ENCODE data around the gene IFT81. TPM values are rescaled to one million over a fixed set of nuclear protein-coding genes. Genes with fewer than 3 reads are reported as not detected.

The IFT81 gene
- total and polyA plus RNA-seq, 2 experiments from 2014 or later, result 17.5 to 22.3 TPM

- TF ChIP-seq ZNF462 (CRISPR knock-in tag; IDR thresholded peaks at IDR 0.05), result no peak
- TF ChIP-seq ZNF114 (CRISPR knock-in tag; IDR thresholded peaks at IDR 0.05), result no peak
- TF ChIP-seq, protein P1, sequence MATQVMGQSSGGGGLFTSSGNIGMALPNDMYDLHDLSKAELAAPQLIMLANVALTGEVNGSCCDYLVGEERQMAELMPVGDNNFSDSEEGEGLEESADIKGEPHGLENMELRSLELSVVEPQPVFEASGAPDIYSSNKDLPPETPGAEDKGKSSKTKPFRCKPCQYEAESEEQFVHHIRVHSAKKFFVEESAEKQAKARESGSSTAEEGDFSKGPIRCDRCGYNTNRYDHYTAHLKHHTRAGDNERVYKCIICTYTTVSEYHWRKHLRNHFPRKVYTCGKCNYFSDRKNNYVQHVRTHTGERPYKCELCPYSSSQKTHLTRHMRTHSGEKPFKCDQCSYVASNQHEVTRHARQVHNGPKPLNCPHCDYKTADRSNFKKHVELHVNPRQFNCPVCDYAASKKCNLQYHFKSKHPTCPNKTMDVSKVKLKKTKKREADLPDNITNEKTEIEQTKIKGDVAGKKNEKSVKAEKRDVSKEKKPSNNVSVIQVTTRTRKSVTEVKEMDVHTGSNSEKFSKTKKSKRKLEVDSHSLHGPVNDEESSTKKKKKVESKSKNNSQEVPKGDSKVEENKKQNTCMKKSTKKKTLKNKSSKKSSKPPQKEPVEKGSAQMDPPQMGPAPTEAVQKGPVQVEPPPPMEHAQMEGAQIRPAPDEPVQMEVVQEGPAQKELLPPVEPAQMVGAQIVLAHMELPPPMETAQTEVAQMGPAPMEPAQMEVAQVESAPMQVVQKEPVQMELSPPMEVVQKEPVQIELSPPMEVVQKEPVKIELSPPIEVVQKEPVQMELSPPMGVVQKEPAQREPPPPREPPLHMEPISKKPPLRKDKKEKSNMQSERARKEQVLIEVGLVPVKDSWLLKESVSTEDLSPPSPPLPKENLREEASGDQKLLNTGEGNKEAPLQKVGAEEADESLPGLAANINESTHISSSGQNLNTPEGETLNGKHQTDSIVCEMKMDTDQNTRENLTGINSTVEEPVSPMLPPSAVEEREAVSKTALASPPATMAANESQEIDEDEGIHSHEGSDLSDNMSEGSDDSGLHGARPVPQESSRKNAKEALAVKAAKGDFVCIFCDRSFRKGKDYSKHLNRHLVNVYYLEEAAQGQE (IDR thresholded peaks at IDR 0.05; ENCODE audit: unreplicated experiment), result no peak
- TF ChIP-seq ZNF331 (CRISPR knock-in tag; IDR thresholded peaks at IDR 0.05; ENCODE audit: low read depth), result no peak
- TF ChIP-seq EZH2phosphoT487 (IDR thresholded peaks at IDR 0.05; ENCODE audit: unreplicated experiment), result no peak
- TF ChIP-seq EZH2 (IDR thresholded peaks at IDR 0.05; ENCODE audit: low read depth, unreplicated experiment), result no peak
- TF ChIP-seq NANOG (IDR thresholded peaks at IDR 0.05; ENCODE audit: borderline replicate concordance), result no peak
- TF ChIP-seq STAT1 (IDR thresholded peaks at IDR 0.05; ENCODE audit: unreplicated experiment), result no peak
Observed at GRCh38 chr12:110256780-110257431, 132.7 kb downstream of the IFT81 start (continued).

All from GM23338 (cell line).